GM21786 (cell line): ENCODE results near the gene PNMA5.
A peak's percentile ranks its signal among the peaks of the same experiment; 100 is the strongest.

Experiments
- ATAC-seq: cut with Tn5 transposase; IDR thresholded peaks from one replicate; pipeline ENCODE4 v1.9.1; 2021; ENCODE audit not compliant: unreplicated experiment

PNMA5 gene

DNA sequence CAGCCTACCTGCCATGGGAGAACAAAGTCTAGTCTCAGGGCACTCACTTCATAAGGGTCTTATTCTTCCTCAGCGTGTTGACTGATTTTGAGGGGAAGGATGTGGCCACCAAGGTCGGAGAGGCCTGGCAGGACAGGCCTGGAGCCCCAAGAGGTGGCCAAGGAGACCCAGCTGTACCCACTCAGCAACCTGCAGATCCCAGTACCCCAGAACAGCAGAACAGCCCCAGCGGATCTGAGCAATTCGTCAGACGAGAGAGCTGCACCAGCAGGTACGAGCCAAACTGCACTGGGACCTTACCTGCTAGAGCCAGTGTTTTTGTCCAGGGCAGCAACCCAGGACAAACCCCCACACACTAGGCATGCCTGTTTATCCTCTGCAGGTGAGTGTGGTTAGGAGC lies 34.3 kb downstream of the PNMA5 start:
- no peak for ATAC-seq

DNA sequence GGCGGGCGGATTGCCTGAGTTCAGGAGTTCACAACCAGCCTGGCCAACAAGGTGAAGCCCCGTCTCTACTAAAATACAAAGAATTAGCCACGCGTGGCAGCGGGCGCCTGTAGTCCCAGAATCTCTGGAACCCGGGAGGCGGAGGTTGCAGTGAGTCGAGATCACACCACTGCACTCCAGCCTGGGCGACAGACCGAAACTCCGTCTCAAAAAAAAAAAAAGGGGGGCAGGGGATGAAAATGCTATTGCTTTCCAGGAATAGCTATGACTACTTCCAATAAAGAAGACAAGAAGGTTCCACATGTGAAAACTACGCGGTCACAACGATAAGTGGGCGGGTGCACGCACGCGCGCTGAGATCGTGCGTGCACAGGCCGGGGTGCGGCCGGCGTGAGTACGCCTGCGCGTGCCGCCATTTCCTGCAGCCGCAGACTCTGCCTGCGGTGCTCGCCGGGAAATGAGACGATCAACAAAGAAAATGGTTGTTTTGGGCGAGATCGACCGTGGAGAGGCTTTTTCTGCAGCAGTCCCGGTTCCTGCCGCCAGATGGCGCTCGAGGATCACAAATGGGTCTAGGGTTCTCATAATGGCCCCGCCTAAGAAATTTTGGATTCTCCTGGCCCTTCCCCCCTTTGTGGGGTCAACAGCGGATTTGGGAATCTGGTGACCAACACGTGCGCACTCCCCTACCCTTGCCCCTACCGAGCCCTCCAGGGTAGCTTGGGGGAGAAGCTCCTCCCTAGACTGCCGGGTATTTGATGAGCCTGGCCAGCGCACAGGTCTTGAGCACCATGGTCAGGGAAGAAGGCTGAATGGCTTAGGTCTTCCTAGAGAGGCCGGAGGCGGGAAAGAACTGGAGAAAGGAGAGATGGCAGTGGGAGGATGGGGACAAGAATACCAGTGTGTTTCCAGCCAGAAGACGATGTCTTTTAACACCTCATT lies 35.1 kb downstream of the PNMA5 start:
- peak; percentile 96 for ATAC-seq

DNA sequence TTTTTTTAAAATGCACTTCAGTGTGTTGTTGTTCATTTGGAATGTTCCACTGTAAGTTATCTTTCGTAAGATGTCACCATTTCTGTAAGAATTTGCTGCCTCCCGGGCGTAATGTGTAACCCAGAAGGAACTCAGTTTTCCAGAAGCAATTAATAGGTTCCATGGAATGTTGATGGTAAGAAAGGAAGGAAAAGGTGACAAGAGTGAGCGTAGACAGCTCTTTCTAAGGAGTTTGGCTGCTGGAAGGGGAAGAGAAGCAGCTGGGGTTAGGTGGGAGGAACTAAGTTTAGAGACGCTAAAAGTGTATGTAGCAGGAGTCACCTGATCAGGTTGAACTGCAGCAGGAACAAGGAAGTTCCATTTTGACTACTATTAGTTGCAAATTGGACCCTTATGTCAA lies 35.9 kb downstream of the PNMA5 start:
- ATAC-seq, result no peak

DNA sequence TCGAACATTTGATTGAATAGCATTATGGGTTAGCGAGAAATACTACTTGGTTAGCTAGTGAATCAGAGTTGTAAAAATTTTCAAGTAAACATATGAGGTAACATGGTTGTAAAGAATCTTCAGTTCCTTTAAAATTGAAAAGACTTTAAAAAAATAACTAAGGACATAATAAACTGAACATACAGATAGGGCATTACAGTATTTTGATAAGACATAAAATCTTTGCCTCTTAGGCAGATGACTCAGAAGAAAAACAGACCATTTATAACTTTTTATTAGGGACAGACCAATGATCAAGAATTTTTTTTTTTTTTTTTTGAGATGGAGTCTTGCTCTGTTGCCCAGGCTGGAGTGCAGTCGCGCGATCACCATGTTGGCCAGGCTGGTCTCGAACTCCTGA lies 43.1 kb downstream of the PNMA5 start:
- ATAC-seq, result no peak

DNA sequence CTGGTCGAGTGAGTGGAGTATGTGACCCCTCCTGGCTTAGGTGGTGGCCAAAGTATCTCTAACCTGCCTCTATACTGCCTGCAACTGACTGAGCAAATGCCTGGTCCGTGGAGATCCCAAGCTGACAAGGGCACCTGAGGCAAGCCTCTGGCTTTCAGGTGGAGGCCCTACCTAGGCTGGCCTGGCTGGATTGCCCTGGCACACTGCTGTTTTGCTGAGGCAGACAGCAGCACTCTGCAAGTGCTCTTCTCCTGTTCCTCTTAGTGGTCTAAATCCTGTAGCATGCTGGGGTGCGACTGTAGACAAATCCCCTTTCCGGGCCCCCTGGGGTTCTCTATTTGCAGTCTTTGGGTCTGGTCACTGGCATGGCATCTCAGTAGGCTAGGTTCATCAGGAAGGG lies 44.8 kb downstream of the PNMA5 start:
- ATAC-seq, result no peak

DNA sequence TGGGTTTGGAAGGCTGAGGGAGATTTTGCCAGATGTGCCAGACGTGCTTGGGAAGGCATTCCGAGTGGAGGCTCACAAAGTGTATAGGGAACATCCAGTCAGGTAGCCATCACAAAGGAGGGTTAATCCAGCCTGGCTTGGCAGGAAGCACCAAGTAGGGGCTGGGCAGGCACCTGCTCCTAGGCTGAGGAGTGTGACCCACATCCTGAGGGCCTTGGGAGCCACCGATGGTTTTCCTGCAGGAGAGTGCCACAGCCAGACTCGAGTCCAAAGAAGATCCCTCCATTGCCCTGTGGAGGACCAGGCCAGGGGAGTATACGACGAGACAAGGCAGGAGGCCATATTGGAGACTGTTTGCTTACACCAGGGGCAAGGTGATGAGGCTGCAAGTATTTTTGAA lies 47.2 kb downstream of the PNMA5 start:
- ATAC-seq, result no peak

DNA sequence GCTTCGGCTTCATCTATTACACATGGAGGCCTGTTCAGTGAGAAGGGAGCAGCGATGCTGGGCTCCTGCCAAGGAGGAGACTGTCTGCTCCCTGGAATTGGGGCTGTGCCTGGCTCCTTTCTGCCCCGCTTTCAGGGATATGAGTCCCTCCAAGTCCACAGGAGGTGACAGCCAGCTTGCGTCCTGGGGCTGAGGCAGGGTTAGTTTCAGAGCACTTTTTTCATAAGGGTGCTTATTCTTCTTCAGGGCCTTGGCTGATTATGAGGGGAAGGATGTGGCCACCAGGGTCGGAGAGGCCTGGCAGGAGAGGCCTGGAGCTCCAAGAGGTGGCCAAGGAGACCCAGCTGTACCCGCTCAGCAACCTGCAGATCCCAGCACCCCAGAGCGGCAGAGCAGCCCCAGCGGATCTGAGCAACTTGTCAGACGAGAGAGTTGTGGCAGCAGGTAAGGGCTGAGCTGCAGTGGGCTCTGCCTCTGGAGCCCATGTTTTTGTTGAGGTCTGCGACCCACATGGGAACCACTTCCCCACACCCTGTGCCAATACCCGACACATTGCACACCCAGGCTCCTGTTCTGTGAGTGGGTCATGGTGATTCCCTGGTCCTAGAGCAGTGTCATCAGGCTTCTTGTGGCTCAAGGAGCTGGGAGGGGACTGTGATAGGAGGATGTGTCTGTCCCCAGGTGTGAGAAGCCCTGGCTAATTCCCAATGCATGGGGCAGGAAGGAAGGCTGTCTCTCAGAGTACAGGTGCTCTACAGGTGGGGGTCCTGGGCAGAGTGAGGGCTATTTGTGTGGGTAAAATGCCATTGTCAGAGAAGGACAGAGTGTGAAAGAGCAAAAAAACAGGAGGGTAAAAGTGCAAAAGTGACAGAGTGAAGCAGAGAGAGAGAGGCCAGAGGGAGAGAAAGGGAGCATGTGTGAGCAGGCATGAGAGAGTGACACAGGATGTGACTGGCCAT lies 48.6 kb downstream of the PNMA5 start:
- ATAC-seq, result no peak

DNA sequence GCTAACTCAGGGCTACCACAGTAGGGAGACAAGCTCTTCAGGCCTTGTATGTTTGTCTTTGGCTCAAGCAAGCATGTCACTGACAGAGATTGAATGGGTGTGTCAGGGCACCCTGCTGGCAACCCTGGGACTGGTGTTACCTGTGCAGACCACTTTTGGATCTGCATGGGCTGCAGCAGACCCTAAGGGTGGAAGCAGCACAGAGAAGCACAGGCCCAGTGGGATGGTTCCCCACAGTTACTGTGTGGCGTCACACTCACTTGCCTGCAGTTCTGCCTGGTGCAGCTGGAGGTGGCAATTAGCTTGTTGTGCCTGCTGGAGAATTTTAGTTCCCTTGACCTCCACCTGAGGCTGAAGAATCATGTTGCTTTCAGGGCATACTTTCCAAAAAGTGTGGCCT lies 50.1 kb downstream of the PNMA5 start:
- ATAC-seq, result no peak

DNA sequence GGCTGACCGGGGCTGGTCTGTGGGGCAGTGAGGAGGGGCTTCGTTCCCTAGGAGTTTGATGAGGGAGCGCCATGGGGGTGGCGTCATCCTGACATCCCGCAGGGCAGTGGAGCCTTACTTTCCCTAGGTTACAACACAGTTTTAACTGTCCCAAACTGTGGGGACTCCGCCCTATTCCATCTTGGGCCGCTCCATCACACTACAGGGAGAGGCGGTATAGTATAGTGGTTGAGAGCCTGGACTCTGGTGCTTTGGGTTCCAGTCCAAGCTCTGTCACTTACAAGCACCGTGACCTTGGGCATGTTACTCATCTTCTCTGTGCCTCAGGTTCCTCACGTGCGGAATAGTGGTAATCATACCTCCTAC lies 51.9 kb downstream of the PNMA5 start:
- no peak for ATAC-seq

DNA sequence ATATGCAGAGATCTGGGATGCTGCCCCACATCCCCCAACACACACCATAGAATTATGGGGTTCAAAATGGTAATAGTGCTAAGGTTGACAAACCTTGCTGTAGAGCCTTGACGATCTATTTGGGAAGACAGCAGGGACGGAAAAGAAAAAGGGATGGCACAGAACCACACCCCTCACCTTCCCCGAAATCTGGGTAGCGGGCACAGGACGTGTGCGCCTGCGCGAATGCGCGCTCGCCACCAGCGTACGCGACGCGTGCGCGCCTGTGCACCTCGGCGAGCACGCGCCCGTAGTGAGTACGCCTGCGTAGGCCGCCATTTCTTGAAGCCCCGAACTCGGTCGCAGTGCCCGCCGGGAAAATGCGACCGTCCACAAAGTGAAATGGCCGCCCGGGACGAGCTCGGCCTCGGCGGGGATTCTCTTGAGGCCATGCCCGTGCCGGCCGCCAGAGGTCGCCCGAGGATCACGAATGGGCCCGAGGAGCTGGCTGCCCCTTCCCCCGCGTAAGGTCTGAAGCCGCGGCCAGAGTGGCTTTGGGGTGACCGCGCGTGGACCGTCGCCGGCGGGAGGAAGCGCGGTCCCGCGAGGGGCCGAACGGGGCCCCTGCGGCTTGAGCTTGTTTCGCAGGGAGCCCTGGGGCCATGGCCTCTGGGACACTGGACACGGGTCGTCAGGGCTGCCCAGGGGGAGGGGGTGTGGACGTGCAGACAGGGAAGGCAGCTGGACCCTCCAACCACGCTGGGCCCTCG lies 52.4 kb downstream of the PNMA5 start:
- ATAC-seq, result peak; percentile 87
